Mesenchymal stem cell (in vitro differentiated cells and primary cell): Measurements from ENCODE around the gene PDE8B.
A peak's percentile ranks its signal among the peaks of the same experiment; 100 is the strongest.

Experiments used
- DNase-seq: peaks from one replicate; pipeline ENCODE4 v3.0.0-alpha.2; 2013
- H2AFZ ChIP-seq: one replicate; pipeline ENCODE4 v1.6.1; 2013; ENCODE audit warnings: low read depth, mild to moderate bottlenecking, control low read depth, inconsistent platforms, low read length, moderate library complexity
- H2AK5ac ChIP-seq: 2 replicates; pipeline ENCODE4 v1.6.1; 2013; ENCODE audit warnings: low read length, moderate library complexity, mild to moderate bottlenecking, inconsistent platforms; ENCODE audit not compliant: severe bottlenecking
- H2BK120ac ChIP-seq: one replicate; pipeline ENCODE4 v1.6.1; 2013; ENCODE audit warnings: low read depth, mild to moderate bottlenecking, inconsistent platforms, low read length, moderate library complexity
- H2BK12ac ChIP-seq, 2 experiments: one replicate each; pipeline ENCODE4 v1.6.1; 2013; ENCODE audit warnings: inconsistent platforms in 2 of 2, low read length in 2 of 2, mild to moderate bottlenecking in 2 of 2, moderate library complexity in 2 of 2, control low read depth in 1 of 2
- H2BK15ac ChIP-seq: one replicate; pipeline ENCODE4 v1.6.1; 2013; ENCODE audit warnings: mild to moderate bottlenecking, low read depth, inconsistent platforms; ENCODE audit not compliant: poor library complexity, severe bottlenecking
- H2BK5ac ChIP-seq: 2 replicates; pipeline ENCODE4 v1.6.1; 2013; ENCODE audit warnings: low read depth, mild to moderate bottlenecking, low read length, control low read depth, inconsistent platforms; ENCODE audit not compliant: poor library complexity, severe bottlenecking
- H3K14ac ChIP-seq, 2 experiments: one replicate each; pipeline ENCODE4 v1.6.1; 2013; ENCODE audit warnings: inconsistent platforms in 2 of 2, low read length in 2 of 2, control low read depth in 1 of 2, mild to moderate bottlenecking in 1 of 2, moderate library complexity in 1 of 2
- H3K18ac ChIP-seq, 2 experiments: one replicate each; pipeline ENCODE4 v1.6.1; 2013; ENCODE audit warnings: inconsistent platforms in 2 of 2, low read length in 2 of 2, control low read depth in 1 of 2, low read depth in 1 of 2, mild to moderate bottlenecking in 1 of 2
- H3K23ac ChIP-seq, 2 experiments: one replicate each; pipeline ENCODE4 v1.6.1; 2013; ENCODE audit warnings: inconsistent platforms in 2 of 2, low read length in 2 of 2, mild to moderate bottlenecking in 2 of 2, moderate library complexity in 2 of 2, control low read depth in 1 of 2
- H3K27ac ChIP-seq: 2 replicates; pipeline ENCODE4 v1.5.1; 2013; ENCODE audit warnings: mild to moderate bottlenecking, moderate library complexity, low read length, control low read depth, inconsistent platforms; ENCODE audit not compliant: poor library complexity, severe bottlenecking
- H3K27me3 ChIP-seq, 2 experiments: 2 replicates each; pipeline versions ENCODE4 v1.6.1 to v1.7.0; 2013; ENCODE audit warnings: low read length in 2 of 2, mild to moderate bottlenecking in 2 of 2, moderate library complexity in 2 of 2, control low read depth in 1 of 2, inconsistent platforms in 1 of 2; ENCODE audit not compliant: control insufficient read depth in 1 of 2, insufficient read depth in 1 of 2
- H3K36me3 ChIP-seq, 2 experiments: 2 replicates each; pipeline versions ENCODE4 v1.6.1 to v1.7.0; 2013; ENCODE audit warnings: low read length in 2 of 2, control low read depth in 1 of 2, inconsistent platforms in 1 of 2, low read depth in 1 of 2, mild to moderate bottlenecking in 1 of 2; ENCODE audit not compliant: insufficient read depth in 2 of 2, control insufficient read depth in 1 of 2
- H3K4ac ChIP-seq, 2 experiments: one replicate each; pipeline ENCODE4 v1.6.1; 2013; ENCODE audit warnings: inconsistent platforms in 2 of 2, low read length in 2 of 2, mild to moderate bottlenecking in 2 of 2, moderate library complexity in 2 of 2, control low read depth in 1 of 2, low read depth in 1 of 2
- H3K4me1 ChIP-seq: 2 replicates; pipeline ENCODE4 v1.6.1; 2013; ENCODE audit warnings: low read depth, low read length, control low read depth; ENCODE audit not compliant: control insufficient read depth, insufficient read depth
- H3K4me2 ChIP-seq: 2 replicates; pipeline ENCODE4 v1.6.1; 2013; ENCODE audit warnings: low read length, mild to moderate bottlenecking, inconsistent platforms; ENCODE audit not compliant: poor library complexity, severe bottlenecking
- H3K4me3 ChIP-seq, 2 experiments: 2 replicates each; pipeline versions ENCODE4 v1.5.1 to v1.7.0; 2013; ENCODE audit warnings: low read length in 2 of 2, mild to moderate bottlenecking in 2 of 2, control low read depth in 1 of 2, low read depth in 1 of 2; ENCODE audit not compliant: insufficient read depth in 1 of 2
- H3K79me1 ChIP-seq: replicated peaks from 2 replicates; pipeline ENCODE4 v1.6.1; 2013; ENCODE audit warnings: mild to moderate bottlenecking, control low read depth, low read length, inconsistent platforms; ENCODE audit not compliant: poor library complexity, severe bottlenecking
- H3K9ac ChIP-seq: 2 replicates; pipeline ENCODE4 v1.7.0; 2013; ENCODE audit warnings: mild to moderate bottlenecking, low read length, moderate library complexity
- H3K9me3 ChIP-seq: 2 replicates; pipeline ENCODE4 v1.7.0; 2013; ENCODE audit warnings: mild to moderate bottlenecking, low read length; ENCODE audit not compliant: control insufficient read depth
- H4K8ac ChIP-seq: one replicate; pipeline ENCODE4 v1.6.1; 2013; ENCODE audit warnings: inconsistent platforms, mild to moderate bottlenecking, low read length, moderate library complexity
- H4K91ac ChIP-seq: one replicate; pipeline ENCODE4 v1.6.1; 2013; ENCODE audit warnings: mild to moderate bottlenecking, low read length, inconsistent platforms
- WGBS: methylation state at CpG from one replicate; pipeline ENCODE4 v1.1.7; 2013; ENCODE audit warnings: mixed read lengths; 5-methylcytosine and 5-hydroxymethylcytosine counted together

Gene PDE8B

DNA sequence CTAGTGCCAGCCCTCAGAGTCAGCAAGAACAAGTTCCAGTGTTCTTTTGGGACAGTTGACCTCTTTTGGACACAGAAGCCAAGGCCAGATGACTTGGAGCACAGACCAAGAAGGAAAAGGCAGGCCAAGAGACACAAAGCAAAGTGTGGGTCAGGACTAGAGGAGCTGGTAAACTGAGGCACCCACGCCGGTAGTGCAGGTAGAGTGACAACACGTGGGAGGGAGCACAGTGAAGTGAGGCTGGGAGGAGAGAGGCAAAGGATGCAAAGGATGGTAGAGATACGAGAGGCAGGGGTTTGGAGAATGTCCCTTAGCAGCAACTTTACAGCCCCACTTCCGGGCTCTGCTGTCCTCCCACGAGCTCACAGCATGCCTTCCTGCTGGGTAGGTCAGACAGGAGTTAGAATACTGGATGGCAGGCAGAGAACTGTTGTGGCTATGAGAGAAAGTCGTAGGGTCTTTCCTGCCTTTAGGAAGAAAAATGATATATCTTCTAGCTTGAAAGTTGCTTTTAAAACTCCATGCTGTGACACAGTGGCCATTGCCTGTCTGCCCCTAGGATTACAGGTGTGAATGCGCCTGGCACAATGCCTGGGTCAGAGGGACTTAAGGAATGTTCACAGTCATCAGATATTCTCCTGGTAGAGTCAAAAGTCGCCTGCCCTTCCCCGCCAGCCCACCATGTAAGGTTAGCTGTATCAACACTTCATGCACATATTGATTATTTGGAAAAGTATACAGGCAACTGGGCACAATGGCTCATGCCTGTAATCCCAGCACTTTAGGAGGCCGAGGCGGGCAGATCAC lies 97.9 kb downstream of the PDE8B start:
- Histone ChIP-seq H2BK120ac (no peak overlapping the region), H2BK5ac (no peak overlapping the region), H3K23ac (no peak overlapping the region), H3K14ac (no peak overlapping the region), H3K9ac (no peak overlapping the region), H3K18ac (no peak overlapping the region), H3K27ac (no peak overlapping the region), H3K36me3 (no peaks in the 10 kb centered on the region), H2BK15ac (no peak overlapping the region), H3K27me3 (peaks cover 0 to 9% of the 10 kb centered on the region in 2 experiments), H2AFZ (no peak overlapping the region), H3K4ac (no peak overlapping the region), H3K79me1 (no peaks in the 10 kb centered on the region), H2BK12ac (no peak overlapping the region), H3K4me1 (peaks cover 2% of the 10 kb centered on the region), H2AK5ac (no peak overlapping the region), H4K91ac (no peak overlapping the region), H3K4me2 (no peak overlapping the region), H3K4me3 (no peak overlapping the region), H4K8ac (no peak overlapping the region), H3K9me3 (no peaks in the 10 kb centered on the region)
- no peak for DNase-seq
- WGBS, result 70% methylated on average over 10 of the region's 12 CpGs

- Histone ChIP-seq H3K18ac (no peak overlapping the region), H3K79me1 (no peaks in the 10 kb centered on the region), H2BK120ac (no peak overlapping the region), H2BK12ac (no peak overlapping the region), H2AK5ac (no peak overlapping the region), H3K4me1 (peaks cover 2% of the 10 kb centered on the region), H3K9me3 (no peaks in the 10 kb centered on the region), H3K27ac (no peak overlapping the region), H2AFZ (no peak overlapping the region), H4K8ac (no peak overlapping the region), H3K36me3 (no peaks in the 10 kb centered on the region), H3K9ac (no peak overlapping the region), H3K27me3 (peaks cover 0 to 9% of the 10 kb centered on the region in 2 experiments), H3K23ac (no peak overlapping the region), H3K14ac (no peak overlapping the region), H3K4me2 (no peak overlapping the region), H3K4me3 (no peak overlapping the region), H2BK5ac (no peak overlapping the region), H2BK15ac (no peak overlapping the region), H4K91ac (no peak overlapping the region), H3K4ac (no peak overlapping the region)
- no peak for DNase-seq
- 96% methylated on average over 1 of the region's 2 CpGs for WGBS
Measured at GRCh38 chr5:77309140-77309539, 98.7 kb downstream of the PDE8B start.

- no peaks in the 10 kb centered on the region for H3K36me3 ChIP-seq
- no peak overlapping the region for H2BK15ac ChIP-seq
- no peak overlapping the region for H4K91ac ChIP-seq
- no peaks in the 10 kb centered on the region for H3K4me1 ChIP-seq
- H2AFZ ChIP-seq, result no peak overlapping the region
- no peak overlapping the region for H2BK5ac ChIP-seq
- H3K14ac ChIP-seq, result no peak overlapping the region
- H2BK12ac ChIP-seq, result no peak overlapping the region
- H4K8ac ChIP-seq, result no peak overlapping the region
- no peaks in the 10 kb centered on the region for H3K79me1 ChIP-seq
- H3K27ac ChIP-seq, result no peak overlapping the region
- H3K9me3 ChIP-seq, result no peaks in the 10 kb centered on the region
- no peak for DNase-seq
- H3K18ac ChIP-seq, result no peak overlapping the region
- WGBS, result 92% methylated on average over 3 of the region's 4 CpGs
- H3K27me3 ChIP-seq, result peaks cover 0 to 5% of the 10 kb centered on the region in 2 experiments
- H2BK120ac ChIP-seq, result no peak overlapping the region
- no peak overlapping the region for H3K4me3 ChIP-seq
- H3K4me2 ChIP-seq, result no peak overlapping the region
- H2AK5ac ChIP-seq, result no peak overlapping the region
- H3K9ac ChIP-seq, result no peak overlapping the region
- no peak overlapping the region for H3K23ac ChIP-seq
- no peak overlapping the region for H3K4ac ChIP-seq
Measured at GRCh38 chr5:77310494-77311213, 100.2 kb downstream of the PDE8B start.

- Histone ChIP-seq H4K8ac (no peak overlapping the region), H4K91ac (no peak overlapping the region), H3K4me2 (no peak overlapping the region), H2BK5ac (no peak overlapping the region), H3K79me1 (no peaks in the 10 kb centered on the region), H2AK5ac (no peak overlapping the region), H3K4me3 (no peak overlapping the region), H3K23ac (no peak overlapping the region), H3K4me1 (no peaks in the 10 kb centered on the region), H2BK12ac (no peak overlapping the region), H2BK120ac (no peak overlapping the region), H2AFZ (no peak overlapping the region), H3K36me3 (no peaks in the 10 kb centered on the region), H3K27ac (no peak overlapping the region), H3K9me3 (no peaks in the 10 kb centered on the region), H3K18ac (no peak overlapping the region), H3K4ac (no peak overlapping the region), H3K27me3 (peaks cover 0 to 5% of the 10 kb centered on the region in 2 experiments), H2BK15ac (no peak overlapping the region), H3K14ac (no peak overlapping the region), H3K9ac (no peak overlapping the region)
- WGBS, result 43% methylated on average over 1 of the region's 1 CpG
- peak; percentile 69 for DNase-seq
Measured at GRCh38 chr5:77311214-77311571, 100.7 kb downstream of the PDE8B start.
